Mucosa of descending colon (tissue), 3 donors: ENCODE results near the gene EMX2. TPM values are rescaled to one million over a fixed set of nuclear protein-coding genes. Genes with fewer than 3 reads are reported as not detected.

Experiments used
- ATAC-seq: fragments of 200-7000 bp; cut with Tn5 transposase; one replicate; pipeline ENCODE4 v1.9.1; 2020; ENCODE audit warnings: mild to moderate bottlenecking, moderate library complexity
- DNase-seq, 3 donors: peaks; one replicate each; pipeline ENCODE4 v3.0.0-alpha.2; 2020
- H3K36me3 ChIP-seq: fragments of 200-600 bp; one replicate; pipeline ENCODE4 v1.8.0; 2021; ENCODE audit warnings: low read depth, mild to moderate bottlenecking
- H3K4me1 ChIP-seq: fragments of 200-600 bp; one replicate; pipeline ENCODE4 v1.8.0; 2021; ENCODE audit warnings: low read depth, mild to moderate bottlenecking
- H3K4me3 ChIP-seq: fragments of 200-600 bp; one replicate; pipeline ENCODE4 v1.8.0; 2021; ENCODE audit warnings: mild to moderate bottlenecking
- H3K9me3 ChIP-seq: fragments of 200-600 bp; one replicate; pipeline ENCODE4 v1.8.0; 2021; ENCODE audit warnings: mild to moderate bottlenecking
- CTCF ChIP-seq: fragments of 200-600 bp; IDR thresholded peaks from one replicate; pipeline ENCODE4 v1.8.0; 2022; ENCODE audit warnings: antibody characterized with exemption, mild to moderate bottlenecking
- intact Hi-C, 2 donors: fragments of 100-400 bp; cut with DNase I in 1 of 2; cut with micrococcal nuclease in 1 of 2; formaldehyde crosslinking; loops; one replicate each; pipeline versions ENCODE4 v1.11.0 to v1.11.1; 2022; cut with DNase I, micrococcal nuclease
- total RNA-seq, 3 donors: library from RNA; stranded (reverse); fragmentation: NEBNext Ultra II Directional in 2 of 3; extraction: Animal tissue kit (Norgen Biotek cat#: 25700) in 2 of 3; gene quantifications; one replicate each; pipeline versions ENCODE4 v1.2.1 to v1.2.4, GENCODE V29; 2021 to 2023
- donor health status: DM: no; HTN: no; CAD: no; lungs with moderate emphysema.
- donor health status: DM: no; HTN: no; CAD: no.
- donor health status: DM: no; HTN: yes; CAD: no.

The EMX2 gene
- total RNA-seq, 3 donors from 2014 or later: not detected

GRCh38 chr10:117509573-117509972 is 33.0 kb upstream of the EMX2 start:
- TF ChIP-seq CTCF: no peak
- no peak overlapping the region for H3K4me3 ChIP-seq
- no peak for ATAC-seq
- intact Hi-C loops: no loop called here
- no peaks in the 10 kb centered on the region for H3K9me3 ChIP-seq
- no peak for DNase-seq
- H3K4me1 ChIP-seq: no peaks in the 10 kb centered on the region
- no peaks in the 10 kb centered on the region for H3K36me3 ChIP-seq

- intact Hi-C loops: no loop called here
- no peaks in the 10 kb centered on the region for H3K9me3 ChIP-seq
- no peak for TF ChIP-seq CTCF
- ATAC-seq (no peak), DNase-seq (no peak)
- H3K36me3 ChIP-seq: no peaks in the 10 kb centered on the region
- H3K4me1 ChIP-seq: no peaks in the 10 kb centered on the region
- no peak overlapping the region for H3K4me3 ChIP-seq
These were observed 30.8 kb upstream of the EMX2 start for GRCh38 chr10:117511601-117512390.

GRCh38 chr10:117514971-117515370 is 27.6 kb upstream of the EMX2 start:
- Histone ChIP-seq H3K4me1 (no peaks in the 10 kb centered on the region), H3K36me3 (no peaks in the 10 kb centered on the region), H3K4me3 (no peak overlapping the region), H3K9me3 (no peaks in the 10 kb centered on the region)
- intact Hi-C loops: no loop called here
- ATAC-seq (no peak), DNase-seq (no peak)
- no peak for TF ChIP-seq CTCF

- H3K36me3 ChIP-seq: no peaks in the 10 kb centered on the region
- no peak for TF ChIP-seq CTCF
- intact Hi-C loops: no loop called here
- H3K9me3 ChIP-seq: no peaks in the 10 kb centered on the region
- no peak overlapping the region for H3K4me3 ChIP-seq
- DNase-seq (no peak), ATAC-seq (no peak)
- H3K4me1 ChIP-seq: no peaks in the 10 kb centered on the region
These were observed 25.9 kb upstream of the EMX2 start for GRCh38 chr10:117516681-117517080.

GRCh38 chr10:117518246-117518645 is 24.3 kb upstream of the EMX2 start:
- Histone ChIP-seq H3K36me3 (no peaks in the 10 kb centered on the region), H3K4me1 (no peaks in the 10 kb centered on the region), H3K9me3 (no peaks in the 10 kb centered on the region), H3K4me3 (no peak overlapping the region)
- intact Hi-C loops: no loop called here
- DNase-seq (no peak), ATAC-seq (no peak)
- no peak for TF ChIP-seq CTCF
